ENCODE results near the gene SPPL2B. TPM values are rescaled to one million over a fixed set of nuclear protein-coding genes. Genes with fewer than 3 reads are reported as not detected.

The SPPL2B gene
- total and polyA plus RNA-seq, 9 of the 15 experiments (the other 6 are each of a cell fraction or from before 2014, with no cell fraction given), result 0.20 to 81.2 (median 15.1) TPM

DNA sequence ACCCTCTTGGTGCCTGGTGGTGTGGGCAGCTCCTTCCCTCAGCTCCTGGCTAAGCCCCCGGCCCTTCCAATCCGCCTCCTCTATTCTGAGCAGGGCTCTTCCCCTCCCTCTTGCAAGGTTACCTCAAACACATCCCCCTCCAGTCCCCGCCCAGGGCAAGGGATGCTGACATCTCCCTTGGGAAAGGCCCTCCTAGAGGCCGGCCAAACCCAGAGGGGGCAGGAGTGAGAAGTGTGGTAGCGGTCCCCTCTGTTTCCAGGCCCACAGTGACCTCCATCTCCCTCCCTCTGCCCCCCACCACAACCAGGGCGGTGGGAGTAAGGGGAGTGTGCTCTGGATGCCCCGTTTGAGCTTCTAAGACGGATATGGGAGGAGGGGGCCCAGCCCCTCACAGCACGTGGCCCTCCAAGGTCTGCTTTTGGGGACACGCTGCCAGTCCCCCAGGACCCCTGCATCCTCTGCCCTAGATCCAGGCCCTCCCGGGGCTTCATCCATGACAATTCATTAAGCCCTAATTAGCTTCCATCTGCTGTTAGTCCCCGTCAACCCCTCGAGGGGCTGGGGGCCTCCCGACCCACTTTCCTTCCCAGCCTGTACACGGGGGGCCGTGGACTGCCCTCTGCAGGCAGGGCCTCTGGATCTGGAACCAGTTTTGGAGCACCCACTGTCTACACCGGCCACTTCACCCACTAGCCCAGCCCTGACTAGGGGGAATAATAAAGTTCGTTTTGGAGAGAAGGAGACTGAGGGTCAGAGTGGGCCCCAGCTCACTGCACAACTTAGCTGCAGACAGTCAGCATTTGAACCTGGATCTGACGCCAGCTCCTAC, 22.8 kb upstream of the SPPL2B start:
- no TSS peak for BruUV-seq (replicated peaks)
- H3K36me3 ChIP-seq (ENCODE audit: control insufficient read depth, insufficient read depth, low read length), result no peaks in the 10 kb centered on the region
- 30% methylated on average over 18 of the region's 19 CpGs for WGBS (ENCODE audit: insufficient coverage, low coverage, missing lambda C conversion rate)
- H3K4me1 ChIP-seq (replicated peaks in 1 of 2; ENCODE audit: control insufficient read depth in 2 of 2, insufficient read depth in 2 of 2, low read length in 2 of 2), result peaks cover 3 to 60% of the 10 kb centered on the region in 2 experiments; a peak in 3 of 5 replicates
- H3K9me3 ChIP-seq (replicated peaks; ENCODE audit: control insufficient read depth, insufficient read depth, low read depth, low read length), result no peaks in the 10 kb centered on the region
- in situ Hi-C loops (cut with MboI) (no loop called here), intact Hi-C loops (cut with micrococcal nuclease) (no loop called here)
- H3K27ac ChIP-seq (ENCODE audit: extremely low read depth, low read depth, low read length), result no peak overlapping the region
- H3K4me2 ChIP-seq (ENCODE audit: insufficient read depth, low read length), result no peak overlapping the region
- POLR2A ChIA-PET, result interaction anchor here (0.6 to 1.6 kb wide), 5 partner anchors 11 to 35 kb away, joined by 3 to 6 read pairs (median 4); no protein-coding TSS in a partner anchor
- peaks cover 3% of the 10 kb centered on the region for H3K9me1 ChIP-seq (ENCODE audit: control insufficient read depth, insufficient read depth, low read length)
- no peak overlapping the region for H2AFZ ChIP-seq (ENCODE audit: low read depth, low read length)
- H3K9ac ChIP-seq (ENCODE audit: insufficient read depth in 1 of 2, low read depth in 2 of 2, low read length in 2 of 2), result peak overlapping the region in 1 of 2 experiments; percentile 26; a peak in 1 of 4 replicates
- peaks cover 0 to 13% of the 10 kb centered on the region in 2 experiments; a peak in 2 of 5 replicates for H3K27me3 ChIP-seq (ENCODE audit: control insufficient read depth in 2 of 2, insufficient read depth in 2 of 2, low read length in 2 of 2)
- ATAC-seq (no peak), DNase-seq (ENCODE audit: extremely low read depth in 1 of 4, low spot score in 3 of 4) (no peak), FAIRE-seq (no peak)
- H3K79me2 ChIP-seq (ENCODE audit: control insufficient read depth, insufficient read depth, low read length), result no peaks in the 10 kb centered on the region
- no peaks in the 10 kb centered on the region for H4K20me1 ChIP-seq (replicated peaks; ENCODE audit: control insufficient read depth, insufficient read depth, low read length)
- CTCF ChIA-PET (ENCODE audit: low intra/inter-chr PET ratio), result no interaction called here
- no peak overlapping the region for H3K4me3 ChIP-seq
- TF ChIP-seq ZFP36 (IDR thresholded peaks at IDR 0.05; ENCODE audit: low read depth, low read length, partially characterized antibody) (peak; percentile 5), TAL1 (IDR thresholded peaks at IDR 0.05) (no peak), XRCC3 (IDR thresholded peaks at IDR 0.05) (no peak), EWSR1 (IDR thresholded peaks at IDR 0.05; ENCODE audit: borderline replicate concordance, low read depth, partially characterized antibody) (no peak), NBN (IDR thresholded peaks at IDR 0.05; ENCODE audit: low read depth) (no peak), ZNF316 (IDR thresholded peaks at IDR 0.05) (no peak), PRMT5 (CRISPR knock-in tag; IDR thresholded peaks at IDR 0.05) (no peak)
- TF ChIP-seq, protein P1, sequence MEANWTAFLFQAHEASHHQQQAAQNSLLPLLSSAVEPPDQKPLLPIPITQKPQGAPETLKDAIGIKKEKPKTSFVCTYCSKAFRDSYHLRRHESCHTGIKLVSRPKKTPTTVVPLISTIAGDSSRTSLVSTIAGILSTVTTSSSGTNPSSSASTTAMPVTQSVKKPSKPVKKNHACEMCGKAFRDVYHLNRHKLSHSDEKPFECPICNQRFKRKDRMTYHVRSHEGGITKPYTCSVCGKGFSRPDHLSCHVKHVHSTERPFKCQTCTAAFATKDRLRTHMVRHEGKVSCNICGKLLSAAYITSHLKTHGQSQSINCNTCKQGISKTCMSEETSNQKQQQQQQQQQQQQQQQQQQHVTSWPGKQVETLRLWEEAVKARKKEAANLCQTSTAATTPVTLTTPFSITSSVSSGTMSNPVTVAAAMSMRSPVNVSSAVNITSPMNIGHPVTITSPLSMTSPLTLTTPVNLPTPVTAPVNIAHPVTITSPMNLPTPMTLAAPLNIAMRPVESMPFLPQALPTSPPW (CRISPR knock-in tag; IDR thresholded peaks at IDR 0.05), result no peak
- TF ChIP-seq, protein P2, sequence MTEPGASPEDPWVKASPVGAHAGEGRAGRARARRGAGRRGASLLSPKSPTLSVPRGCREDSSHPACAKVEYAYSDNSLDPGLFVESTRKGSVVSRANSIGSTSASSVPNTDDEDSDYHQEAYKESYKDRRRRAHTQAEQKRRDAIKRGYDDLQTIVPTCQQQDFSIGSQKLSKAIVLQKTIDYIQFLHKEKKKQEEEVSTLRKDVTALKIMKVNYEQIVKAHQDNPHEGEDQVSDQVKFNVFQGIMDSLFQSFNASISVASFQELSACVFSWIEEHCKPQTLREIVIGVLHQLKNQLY (CRISPR knock-in tag; conservative IDR thresholded peaks at IDR 0.05), result no peak

Measured in K562 (cell line).